D721Med (cell line): ENCODE results near the gene KIF15.
"Not testable (repeated sequence)": the region's sequence is repeated elsewhere in the genome, so short reads cannot be mapped to it uniquely, and the experiment has no call there.

ENCODE experiments used
- DNase-seq: peaks from one replicate; pipeline ENCODE4 v3.0.0; 2011; ENCODE audit warnings: low spot score; ENCODE audit not compliant: insufficient read length
- FAIRE-seq: peaks from 2 replicates; lab custom pipeline; 2011; peaks lifted over from hg19 to GRCh38; lab: Jason Lieb, UNC
- TF ChIP-seq, protein P1 (sequence below): IDR thresholded peaks from 2 replicates; pipeline ENCODE4 v1.5.1; 2012; ENCODE audit warnings: mild to moderate bottlenecking, control low read depth; ENCODE audit not compliant: insufficient read depth; ENCODE audit errors: missing control alignments

Gene KIF15

DNA sequence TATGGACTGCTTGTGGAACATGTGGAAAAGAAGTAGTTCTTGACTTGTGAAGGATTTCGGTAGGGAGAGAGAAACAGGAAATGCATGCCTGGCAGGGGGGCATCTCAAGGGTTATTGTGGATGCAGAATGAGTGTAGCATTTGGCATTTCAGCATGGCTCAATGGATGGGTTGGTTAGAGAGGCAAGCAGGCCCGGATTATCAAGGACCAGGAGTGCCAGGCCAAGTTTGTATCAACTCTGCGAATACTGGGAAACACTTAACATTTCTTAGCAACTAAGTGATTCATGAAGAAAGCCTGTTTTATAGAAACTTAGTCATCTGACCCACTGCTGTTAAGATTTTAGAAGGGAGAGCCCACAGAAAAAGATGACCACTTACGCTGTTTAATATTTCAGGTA lies 33.6 kb downstream of the KIF15 start:
- TF ChIP-seq, protein P1, sequence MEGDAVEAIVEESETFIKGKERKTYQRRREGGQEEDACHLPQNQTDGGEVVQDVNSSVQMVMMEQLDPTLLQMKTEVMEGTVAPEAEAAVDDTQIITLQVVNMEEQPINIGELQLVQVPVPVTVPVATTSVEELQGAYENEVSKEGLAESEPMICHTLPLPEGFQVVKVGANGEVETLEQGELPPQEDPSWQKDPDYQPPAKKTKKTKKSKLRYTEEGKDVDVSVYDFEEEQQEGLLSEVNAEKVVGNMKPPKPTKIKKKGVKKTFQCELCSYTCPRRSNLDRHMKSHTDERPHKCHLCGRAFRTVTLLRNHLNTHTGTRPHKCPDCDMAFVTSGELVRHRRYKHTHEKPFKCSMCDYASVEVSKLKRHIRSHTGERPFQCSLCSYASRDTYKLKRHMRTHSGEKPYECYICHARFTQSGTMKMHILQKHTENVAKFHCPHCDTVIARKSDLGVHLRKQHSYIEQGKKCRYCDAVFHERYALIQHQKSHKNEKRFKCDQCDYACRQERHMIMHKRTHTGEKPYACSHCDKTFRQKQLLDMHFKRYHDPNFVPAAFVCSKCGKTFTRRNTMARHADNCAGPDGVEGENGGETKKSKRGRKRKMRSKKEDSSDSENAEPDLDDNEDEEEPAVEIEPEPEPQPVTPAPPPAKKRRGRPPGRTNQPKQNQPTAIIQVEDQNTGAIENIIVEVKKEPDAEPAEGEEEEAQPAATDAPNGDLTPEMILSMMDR: no peak
- DNase-seq (no peak), FAIRE-seq (no peak)

DNA sequence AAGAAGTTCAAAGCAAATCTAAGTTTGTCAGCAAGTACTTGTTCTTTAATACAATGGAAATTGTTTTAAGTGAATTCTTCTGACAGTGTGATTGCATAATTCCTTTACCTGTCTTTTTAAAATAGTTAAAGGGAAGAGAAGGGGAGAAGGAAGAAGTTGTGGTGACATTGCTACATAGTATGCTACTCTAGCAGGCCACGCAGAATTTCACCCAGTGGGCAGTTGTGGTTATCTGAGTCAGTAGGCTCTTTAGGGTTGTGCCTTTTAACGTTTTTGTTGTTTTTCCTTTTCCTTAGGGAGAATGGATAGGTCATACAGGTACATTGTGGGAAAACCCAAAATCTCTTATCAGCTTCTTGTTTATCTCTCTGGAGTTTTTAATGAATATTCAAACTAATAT lies 40.4 kb downstream of the KIF15 start:
- DNase-seq: no peak
- no peak for FAIRE-seq
- TF ChIP-seq, protein P1: no peak

DNA sequence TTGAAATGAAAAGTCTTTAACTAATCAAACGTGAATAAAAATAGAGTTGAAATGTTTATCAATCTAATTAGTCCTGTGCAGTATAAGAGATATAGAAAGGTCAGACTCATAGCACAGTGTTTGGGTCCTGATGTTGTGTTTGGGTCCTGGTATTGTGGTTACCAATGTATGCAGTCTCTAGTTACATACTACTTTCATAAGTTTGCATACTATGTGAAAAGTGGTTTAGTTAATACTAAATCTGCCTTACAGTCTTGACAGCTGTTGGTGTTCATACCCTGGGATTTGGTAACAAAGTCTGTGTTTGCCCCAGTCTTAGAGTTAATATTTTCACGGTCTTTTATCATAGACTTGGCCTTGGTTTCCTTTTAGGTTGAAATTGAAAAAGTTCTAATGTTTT lies 41.7 kb downstream of the KIF15 start:
- no peak for DNase-seq
- TF ChIP-seq, protein P1: no peak
- no peak for FAIRE-seq

DNA sequence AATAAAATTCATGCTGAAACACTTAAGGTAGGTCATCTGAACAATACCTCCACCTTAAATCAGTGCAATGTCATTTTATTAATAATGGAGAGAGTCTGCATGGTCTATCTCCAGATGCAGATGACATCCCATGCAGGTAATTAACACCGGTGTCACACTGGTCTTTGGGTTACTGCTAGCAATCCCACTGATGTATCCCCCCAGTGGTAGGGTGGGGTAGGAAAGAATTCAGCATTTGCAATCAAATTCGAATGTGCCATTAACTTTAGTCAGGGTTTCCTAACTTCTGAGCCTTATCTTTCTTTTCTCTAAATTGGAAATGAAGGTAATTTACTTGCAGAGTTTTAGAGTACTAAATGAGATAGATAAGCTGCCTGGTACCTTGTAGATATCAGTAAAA lies 44.4 kb downstream of the KIF15 start:
- TF ChIP-seq, protein P1: no peak
- DNase-seq (no peak), FAIRE-seq (no peak)

DNA sequence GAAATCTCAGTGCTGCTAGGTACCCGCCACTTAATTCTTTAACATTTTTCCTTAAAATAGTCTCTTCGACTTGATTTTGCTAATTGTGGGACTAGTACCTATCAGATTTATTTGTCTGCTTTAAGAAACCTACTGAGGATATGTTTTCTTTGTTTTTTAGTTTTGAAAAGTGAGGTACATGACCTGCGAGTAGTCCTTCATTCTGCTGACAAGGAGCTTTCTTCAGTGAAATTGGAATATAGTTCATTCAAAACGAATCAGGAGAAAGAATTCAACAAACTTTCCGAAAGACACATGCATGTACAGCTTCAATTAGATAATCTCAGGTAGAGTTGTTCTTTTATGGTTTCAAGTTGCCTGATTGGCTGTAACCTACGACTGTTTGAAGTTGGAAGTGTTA lies 53.2 kb downstream of the KIF15 start:
- FAIRE-seq: no peak
- DNase-seq: no peak
- TF ChIP-seq, protein P1: no peak

DNA sequence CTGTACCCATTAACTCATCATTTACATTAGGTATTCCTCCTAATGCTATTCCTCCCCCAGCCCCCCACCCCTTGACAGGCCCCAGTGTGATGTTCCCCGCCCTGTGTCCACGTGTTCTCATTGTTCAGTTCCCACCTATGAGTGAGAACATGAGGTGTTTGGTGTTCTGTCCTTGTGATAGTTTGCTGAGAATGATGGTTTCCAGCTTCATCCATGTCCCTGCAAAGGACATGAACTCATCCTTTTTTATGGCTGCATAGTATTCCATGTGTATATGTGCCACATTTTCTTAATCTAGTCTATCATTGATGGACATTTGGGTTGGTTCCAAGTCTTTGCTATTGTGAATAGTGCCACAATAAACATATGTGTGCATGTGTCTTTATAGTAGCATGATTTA lies 54.7 kb downstream of the KIF15 start:
- DNase-seq, FAIRE-seq: not testable (repeated sequence)

DNA sequence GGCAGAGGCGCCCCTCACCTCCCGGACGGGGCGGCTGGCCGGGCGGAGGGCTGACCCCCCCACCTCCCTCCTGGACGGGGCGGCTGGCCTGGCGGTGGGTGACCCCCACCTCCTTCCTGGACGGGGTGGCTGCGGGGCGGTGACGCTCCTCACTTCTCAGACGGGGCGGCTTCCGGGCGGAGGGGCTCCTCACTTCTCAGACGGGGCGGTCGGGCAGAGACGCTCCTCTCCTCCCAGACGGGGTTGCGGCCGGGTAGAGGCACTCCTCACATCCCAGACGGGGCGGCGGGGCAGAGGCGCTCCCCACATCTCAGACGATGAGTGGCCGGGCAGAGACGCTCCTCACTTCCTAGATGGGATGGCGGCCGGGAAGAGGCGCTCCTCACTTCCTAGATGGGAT lies 59.6 kb downstream of the KIF15 start:
- FAIRE-seq, DNase-seq: not testable (repeated sequence)

DNA sequence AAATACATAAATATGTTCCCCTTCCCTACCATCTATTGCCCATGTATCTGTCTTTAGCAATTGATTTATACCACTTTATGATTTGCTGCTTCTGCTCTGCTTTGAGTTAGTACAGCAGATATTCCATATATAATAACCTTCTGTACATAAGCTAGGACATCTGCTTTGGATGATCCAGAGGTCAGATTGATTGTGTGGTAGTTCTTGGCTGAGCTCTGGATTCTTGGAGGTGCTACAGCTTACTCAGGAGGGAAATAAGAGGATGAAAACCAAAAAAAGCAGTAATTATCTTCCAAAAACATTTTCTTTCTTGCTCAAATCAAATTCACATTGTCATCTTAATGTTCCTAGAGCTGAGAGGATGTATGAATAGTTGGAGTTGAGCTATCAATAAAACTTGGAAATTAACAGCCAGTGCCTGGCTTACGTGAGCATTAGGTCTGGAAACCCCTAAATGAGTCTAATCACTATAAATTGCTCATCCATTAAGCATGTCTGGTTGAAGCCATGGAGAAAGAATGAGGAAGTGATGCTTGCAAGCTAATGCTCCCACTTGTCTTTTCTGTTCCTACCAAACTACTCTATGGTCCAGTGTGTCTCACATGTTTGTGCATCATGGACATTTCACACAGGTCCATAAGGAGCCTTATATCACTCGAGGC lies 63.8 kb downstream of the KIF15 start:
- DNase-seq: no peak

More for the DNA sequence above, 63.8 kb downstream of the KIF15 start:
- TF ChIP-seq, protein P1: no peak
- no peak for FAIRE-seq
